ENCODE results near the gene CTRB1. TPM values are rescaled to one million over a fixed set of nuclear protein-coding genes. Genes with fewer than 3 reads are reported as not detected.
"Not testable (repeated sequence)": the region's sequence is repeated elsewhere in the genome, so short reads cannot be mapped to it uniquely, and the experiment has no call there.

The CTRB1 gene
- total and polyA plus RNA-seq, 2 experiments from 2014 or later = not detected

DNA sequence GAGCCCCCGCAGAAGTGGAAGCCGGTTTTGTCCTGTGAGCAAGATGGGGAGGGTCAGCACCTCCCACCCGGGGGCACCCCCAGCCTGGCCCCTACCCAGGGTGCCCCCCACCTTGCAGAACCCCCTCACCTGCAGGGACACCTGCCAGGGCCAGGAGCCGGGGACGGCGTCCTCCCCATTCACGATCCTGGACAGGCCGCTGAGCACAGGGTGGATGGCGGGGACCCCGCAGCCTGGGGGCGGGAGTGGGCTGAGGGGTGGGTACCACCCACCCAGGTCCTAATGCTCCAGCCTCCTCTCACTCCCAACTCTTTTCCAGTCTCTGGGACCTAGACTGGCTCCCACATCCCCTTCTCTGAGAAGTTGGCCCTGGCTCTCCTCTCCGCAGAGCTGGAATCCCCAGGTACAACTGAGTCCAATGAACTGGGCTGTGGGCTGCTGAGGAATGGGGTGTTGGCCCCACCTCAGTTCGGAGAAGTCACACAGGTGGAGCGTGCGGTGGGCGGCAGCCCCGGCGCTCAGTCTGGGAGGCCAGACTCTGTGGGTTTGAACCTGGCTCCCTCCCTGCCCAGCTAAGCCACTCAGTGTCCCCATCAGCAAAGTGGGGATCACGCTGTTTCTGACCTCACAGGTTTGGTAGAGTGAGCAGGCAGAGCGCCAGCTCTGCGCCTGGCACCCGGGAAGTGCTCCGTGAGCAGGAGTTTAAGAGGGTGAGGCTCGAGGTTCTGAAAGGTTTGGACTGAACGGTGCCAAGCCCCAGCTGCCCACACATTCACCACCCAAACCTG lies 12.6 kb upstream of the CTRB1 start:
- 80 to 81% methylated on average over 19 to 20 of the region's 25 CpGs for WGBS, 2 experiments (ENCODE audit: low coverage in 1 of 2, low lambda C conversion rate in 2 of 2, missing lambda C conversion rate in 2 of 2)
- not testable (repeated sequence) for DNase-seq
- in situ Hi-C loops (cut with MboI) = loop anchor here (25.0 kb wide), 2 partner anchors 406 to 556 kb away; partner anchors contain the start of gene ADAT1

DNA sequence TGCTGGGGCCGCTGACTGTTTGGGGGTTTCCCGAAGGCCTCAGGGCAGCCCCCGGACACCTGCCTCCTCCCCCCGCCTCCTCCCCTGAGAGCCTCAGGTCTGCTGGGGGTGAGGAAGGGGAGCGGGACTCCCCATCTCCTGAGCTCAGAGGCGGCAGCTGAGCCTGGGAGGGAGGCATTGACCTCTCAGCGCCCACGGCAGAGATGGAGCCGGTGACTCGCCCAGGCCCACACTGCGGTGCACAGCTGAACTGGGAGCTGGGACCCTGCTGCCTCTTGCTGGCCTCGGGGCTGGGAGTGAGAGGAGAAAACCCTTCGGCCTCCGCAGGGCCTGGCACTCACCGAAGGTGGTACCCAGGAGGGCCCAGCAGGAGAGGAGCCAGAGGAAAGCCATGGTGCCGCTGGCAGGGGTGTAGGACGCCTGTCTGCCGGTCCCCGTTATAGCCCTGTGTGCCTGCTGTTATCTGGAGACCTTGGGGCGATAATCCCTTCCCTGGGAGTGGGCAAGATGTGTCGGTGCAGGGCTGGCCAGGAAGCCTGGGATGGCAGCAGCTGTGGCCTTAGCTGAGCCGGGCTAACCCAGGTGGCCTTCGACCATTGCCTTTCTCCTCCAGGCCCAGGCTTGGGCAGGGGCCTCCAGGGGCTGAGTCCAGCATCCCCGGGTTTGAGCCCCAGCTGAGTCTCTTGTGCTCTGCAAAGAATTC lies 11.9 kb upstream of the CTRB1 start, which contains the start of gene CTRB2:
Gene CTRB2 (minus strand): TSS at position 413 of the 703 bp plus-strand sequence. CDS start 20 bp downstream, at position 393.
- no peak within 1 kb of the TSS for H3K27ac ChIP-seq
- TF ChIP-seq EZH2phosphoT487 (IDR thresholded peaks at IDR 0.05; ENCODE audit: insufficient read depth, low read depth) (no peak), EZH2 (IDR thresholded peaks at IDR 0.05; ENCODE audit: insufficient read depth, poor library complexity, severe bottlenecking) (no peak)
- H3K36me3 ChIP-seq (ENCODE audit: low read depth) = no peaks in the 10 kb centered on the region
- H3K9ac ChIP-seq = no peak within 1 kb of the TSS
- no peaks in the 10 kb centered on the region for H3K9me2 ChIP-seq (ENCODE audit: insufficient read depth)
- H3K79me2 ChIP-seq (ENCODE audit: insufficient read depth) = no peaks in the 10 kb centered on the region
- no peaks in the 10 kb centered on the region for H3K4me1 ChIP-seq (ENCODE audit: insufficient read depth)
- WGBS, 2 experiments (ENCODE audit: low coverage in 1 of 2, low lambda C conversion rate in 2 of 2, missing lambda C conversion rate in 2 of 2) = 88 to 90% methylated on average over 21 to 23 of the region's 24 CpGs
- no peak within 1 kb of the TSS for H2AFZ ChIP-seq
- no peak within 1 kb of the TSS for H3K4me3 ChIP-seq
- no peaks in the 10 kb centered on the region for H4K20me1 ChIP-seq (ENCODE audit: insufficient read depth)
- no peaks in the 10 kb centered on the region for H3F3A ChIP-seq (ENCODE audit: insufficient read depth)
- in situ Hi-C loops (cut with MboI) = loop anchor here (25.0 kb wide), 2 partner anchors 405 to 555 kb away; partner anchors contain the start of gene ADAT1
- no peak within 1 kb of the TSS for H3K4me2 ChIP-seq (ENCODE audit: unreplicated experiment)
- H3K27me3 ChIP-seq (replicated peaks; ENCODE audit: insufficient read depth) = no peaks in the 10 kb centered on the region
- no peak for DNase-seq
- H3K9me3 ChIP-seq (ENCODE audit: low read depth) = no peaks in the 10 kb centered on the region

More for the DNA sequence above, 12.6 kb upstream of the CTRB1 start:
- not testable (repeated sequence) for H3K9ac ChIP-seq; H3K4me2 ChIP-seq (ENCODE audit: unreplicated experiment); H3K4me3 ChIP-seq; H3K9me2 ChIP-seq (ENCODE audit: insufficient read depth); H3K27me3 ChIP-seq (replicated peaks; ENCODE audit: insufficient read depth); H3F3A ChIP-seq (ENCODE audit: insufficient read depth); H3K9me3 ChIP-seq (ENCODE audit: low read depth); H3K36me3 ChIP-seq (ENCODE audit: low read depth); H4K20me1 ChIP-seq (ENCODE audit: insufficient read depth); H2AFZ ChIP-seq; H3K79me2 ChIP-seq (ENCODE audit: insufficient read depth); H3K27ac ChIP-seq; H3K4me1 ChIP-seq (ENCODE audit: insufficient read depth)

DNA sequence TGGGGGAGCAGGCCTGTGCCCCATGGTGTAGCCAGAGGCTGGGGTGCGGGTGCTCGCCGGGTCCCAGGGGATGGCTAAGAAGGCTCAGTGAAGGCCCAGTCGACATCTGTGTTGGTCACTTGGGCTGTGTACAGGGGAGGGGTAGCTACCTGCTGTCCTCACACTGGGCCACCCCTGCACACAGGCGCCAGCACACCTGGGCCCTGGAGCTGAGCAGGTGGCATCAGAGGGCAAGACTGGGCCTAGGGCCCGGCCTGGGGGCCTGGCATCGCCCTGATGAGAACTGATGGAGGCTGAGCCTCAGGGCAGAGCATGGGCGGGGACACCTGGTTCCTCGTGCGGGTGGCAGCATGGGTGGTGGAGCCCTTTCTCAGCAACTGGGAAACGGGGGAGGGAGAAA lies 11.0 kb upstream of the CTRB1 start:
- Histone ChIP-seq H3K4me3 (no peak overlapping the region), H3K9ac (no peak overlapping the region), H3K4me1 (ENCODE audit: insufficient read depth) (no peaks in the 10 kb centered on the region), H3K27ac (no peak overlapping the region), H2AFZ (no peak overlapping the region), H3F3A (ENCODE audit: insufficient read depth) (no peaks in the 10 kb centered on the region), H3K36me3 (ENCODE audit: low read depth) (no peaks in the 10 kb centered on the region), H3K9me3 (ENCODE audit: low read depth) (no peaks in the 10 kb centered on the region), H4K20me1 (ENCODE audit: insufficient read depth) (no peaks in the 10 kb centered on the region), H3K79me2 (ENCODE audit: insufficient read depth) (no peaks in the 10 kb centered on the region), H3K9me2 (ENCODE audit: insufficient read depth) (no peaks in the 10 kb centered on the region), H3K4me2 (ENCODE audit: unreplicated experiment) (no peak overlapping the region), H3K27me3 (replicated peaks; ENCODE audit: insufficient read depth) (no peaks in the 10 kb centered on the region)
- DNase-seq = no peak
- TF ChIP-seq EZH2 (IDR thresholded peaks at IDR 0.05; ENCODE audit: insufficient read depth, poor library complexity, severe bottlenecking) (no peak), EZH2phosphoT487 (IDR thresholded peaks at IDR 0.05; ENCODE audit: insufficient read depth, low read depth) (no peak)
- WGBS, 2 experiments (ENCODE audit: low coverage in 1 of 2, low lambda C conversion rate in 2 of 2, missing lambda C conversion rate in 2 of 2) = 83 to 88% methylated on average over 10 to 11 of the region's 11 CpGs
- in situ Hi-C loops (cut with MboI) = loop anchor here (25.0 kb wide), 2 partner anchors 404 to 554 kb away; partner anchors contain the start of gene ADAT1

DNA sequence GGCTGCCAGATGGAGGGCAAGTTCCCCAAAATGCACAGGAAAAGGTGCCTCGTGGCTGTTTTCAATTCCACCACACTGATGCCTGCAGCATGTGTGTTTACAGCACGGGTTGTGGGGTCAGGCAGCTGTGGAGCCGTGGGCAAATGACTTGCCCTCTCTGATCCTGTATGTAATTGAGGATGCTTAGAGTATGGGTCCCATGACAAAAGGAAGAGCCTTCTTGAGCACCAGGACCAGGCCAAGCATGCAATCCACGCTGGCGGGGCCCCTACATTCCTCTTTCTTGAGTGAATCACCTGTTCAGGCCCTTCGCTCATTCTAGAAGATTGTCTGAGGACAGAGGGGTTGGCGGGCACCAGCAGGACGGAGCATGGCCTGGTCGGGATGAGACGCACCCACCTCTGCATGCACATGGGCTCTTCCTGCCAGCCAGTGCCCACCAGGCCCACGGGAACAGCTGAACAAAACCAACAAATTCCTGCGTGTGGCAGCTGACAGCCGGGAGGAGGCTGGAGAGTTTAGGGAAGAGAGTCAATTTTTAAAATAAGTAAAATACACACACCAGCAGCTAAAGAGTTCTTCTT lies 10.5 kb upstream of the CTRB1 start:
- Histone ChIP-seq H3F3A (ENCODE audit: insufficient read depth) (no peaks in the 10 kb centered on the region), H4K20me1 (ENCODE audit: insufficient read depth) (no peaks in the 10 kb centered on the region), H3K4me2 (ENCODE audit: unreplicated experiment) (no peak overlapping the region), H3K9me3 (ENCODE audit: low read depth) (no peaks in the 10 kb centered on the region), H3K27me3 (replicated peaks; ENCODE audit: insufficient read depth) (no peaks in the 10 kb centered on the region), H3K9me2 (ENCODE audit: insufficient read depth) (no peaks in the 10 kb centered on the region), H3K4me1 (ENCODE audit: insufficient read depth) (no peaks in the 10 kb centered on the region), H3K9ac (no peak overlapping the region), H3K4me3 (no peak overlapping the region), H3K79me2 (ENCODE audit: insufficient read depth) (no peaks in the 10 kb centered on the region), H2AFZ (no peak overlapping the region), H3K27ac (no peak overlapping the region), H3K36me3 (ENCODE audit: low read depth) (no peaks in the 10 kb centered on the region)
- 80 to 82% methylated on average over 13 of the region's 13 CpGs for whole genome bisulfite sequencing, 2 experiments (ENCODE audit: low coverage in 1 of 2, low lambda C conversion rate in 2 of 2, missing lambda C conversion rate in 2 of 2)
- in situ Hi-C loops (cut with MboI) = loop anchor here (25.0 kb wide), 2 partner anchors 404 to 554 kb away; partner anchors contain the start of gene ADAT1
- no peak for TF ChIP-seq EZH2 (IDR thresholded peaks at IDR 0.05; ENCODE audit: insufficient read depth, poor library complexity, severe bottlenecking)
- TF ChIP-seq EZH2phosphoT487 (IDR thresholded peaks at IDR 0.05; ENCODE audit: insufficient read depth, low read depth) = no peak
- no peak for DNase-seq

All from GM23248 (cell line).